GM12864 (cell line): Measurements from ENCODE around the gene ARHGAP9.
"Not testable (repeated sequence)": the region's sequence is repeated elsewhere in the genome, so short reads cannot be mapped to it uniquely, and the experiment has no call there.

Experiments
- DNase-seq: peaks from one replicate; pipeline ENCODE4 v3.0.0-alpha.2; 2011; ENCODE audit warnings: low read depth
- H3K4me3 ChIP-seq: 2 replicates; pipeline ENCODE4 v1.5.1; 2011; ENCODE audit warnings: mild to moderate bottlenecking, low read depth, low read length, control low read depth
- TF ChIP-seq, protein P1 (sequence below): IDR thresholded peaks from 2 replicates; pipeline ENCODE4 v1.5.1; 2011; ENCODE audit warnings: low read depth, mild to moderate bottlenecking, moderate library complexity, low read length, control low read depth, inconsistent platforms; ENCODE audit errors: missing control alignments

The ARHGAP9 gene

DNA sequence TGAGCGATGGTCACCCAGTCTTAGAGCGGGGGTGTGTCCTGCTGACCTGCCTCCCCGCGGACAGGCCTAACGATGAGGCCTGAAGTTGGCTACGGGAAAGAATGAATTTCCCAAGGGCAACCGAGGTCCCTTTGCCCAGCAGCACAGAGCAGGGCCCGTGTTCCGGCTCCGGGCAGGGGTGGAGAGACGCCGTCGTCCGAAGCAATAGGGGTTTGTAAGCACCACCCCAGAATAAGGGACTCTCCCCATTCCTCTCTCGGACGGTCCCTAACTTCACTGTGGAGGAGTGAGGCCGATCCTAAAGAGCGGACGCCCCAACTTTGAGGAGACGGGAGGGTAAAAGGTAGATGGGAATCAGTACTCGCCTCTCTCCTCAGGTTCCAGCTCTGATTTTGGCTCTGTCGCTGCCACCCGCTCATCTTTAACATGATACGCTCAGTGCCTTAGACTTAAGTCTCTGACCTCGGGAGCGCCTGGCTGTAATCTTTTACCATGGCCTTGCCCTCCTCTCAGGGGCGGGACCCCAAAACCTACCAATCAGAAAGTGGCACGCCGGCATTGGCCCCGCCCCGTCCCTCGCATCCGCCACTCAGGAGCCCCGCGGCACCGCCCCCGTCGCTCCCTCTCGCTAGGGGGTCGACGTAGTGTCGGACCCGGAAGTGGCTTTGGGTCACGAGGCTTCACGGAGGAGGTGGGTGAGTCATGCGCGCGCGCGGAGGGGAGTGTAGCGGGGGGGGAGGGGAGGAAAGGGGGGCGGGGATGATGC is 40.6 kb upstream of the ARHGAP9 start, which contains the start of gene DDIT3:
DDIT3 (minus strand) TSS at position 462 of the 766 bp plus-strand sequence. CDS start 3,108 bp downstream, outside the sequence.
- peak within 1 kb of the TSS; percentile 92 for H3K4me3 ChIP-seq
- TF ChIP-seq, protein P1, sequence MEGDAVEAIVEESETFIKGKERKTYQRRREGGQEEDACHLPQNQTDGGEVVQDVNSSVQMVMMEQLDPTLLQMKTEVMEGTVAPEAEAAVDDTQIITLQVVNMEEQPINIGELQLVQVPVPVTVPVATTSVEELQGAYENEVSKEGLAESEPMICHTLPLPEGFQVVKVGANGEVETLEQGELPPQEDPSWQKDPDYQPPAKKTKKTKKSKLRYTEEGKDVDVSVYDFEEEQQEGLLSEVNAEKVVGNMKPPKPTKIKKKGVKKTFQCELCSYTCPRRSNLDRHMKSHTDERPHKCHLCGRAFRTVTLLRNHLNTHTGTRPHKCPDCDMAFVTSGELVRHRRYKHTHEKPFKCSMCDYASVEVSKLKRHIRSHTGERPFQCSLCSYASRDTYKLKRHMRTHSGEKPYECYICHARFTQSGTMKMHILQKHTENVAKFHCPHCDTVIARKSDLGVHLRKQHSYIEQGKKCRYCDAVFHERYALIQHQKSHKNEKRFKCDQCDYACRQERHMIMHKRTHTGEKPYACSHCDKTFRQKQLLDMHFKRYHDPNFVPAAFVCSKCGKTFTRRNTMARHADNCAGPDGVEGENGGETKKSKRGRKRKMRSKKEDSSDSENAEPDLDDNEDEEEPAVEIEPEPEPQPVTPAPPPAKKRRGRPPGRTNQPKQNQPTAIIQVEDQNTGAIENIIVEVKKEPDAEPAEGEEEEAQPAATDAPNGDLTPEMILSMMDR: no peak
- peak; percentile 94 for DNase-seq

DNA sequence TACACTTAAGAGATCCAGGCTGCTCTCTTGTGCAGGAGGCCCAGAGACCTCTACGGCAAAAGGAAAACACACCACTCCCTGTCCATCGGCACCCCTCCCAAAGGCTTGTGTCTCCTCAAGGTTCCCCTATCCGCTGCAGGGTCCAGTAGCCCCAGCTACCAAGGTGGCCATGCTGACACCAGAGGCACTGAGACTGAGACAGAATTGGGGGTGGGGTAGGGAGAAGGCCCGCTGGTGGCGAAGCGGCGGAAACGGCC is 40.1 kb upstream of the ARHGAP9 start:
- TF ChIP-seq, protein P1: no peak
- peak overlapping the region; percentile 92 for H3K4me3 ChIP-seq
- DNase-seq: no peak

DNA sequence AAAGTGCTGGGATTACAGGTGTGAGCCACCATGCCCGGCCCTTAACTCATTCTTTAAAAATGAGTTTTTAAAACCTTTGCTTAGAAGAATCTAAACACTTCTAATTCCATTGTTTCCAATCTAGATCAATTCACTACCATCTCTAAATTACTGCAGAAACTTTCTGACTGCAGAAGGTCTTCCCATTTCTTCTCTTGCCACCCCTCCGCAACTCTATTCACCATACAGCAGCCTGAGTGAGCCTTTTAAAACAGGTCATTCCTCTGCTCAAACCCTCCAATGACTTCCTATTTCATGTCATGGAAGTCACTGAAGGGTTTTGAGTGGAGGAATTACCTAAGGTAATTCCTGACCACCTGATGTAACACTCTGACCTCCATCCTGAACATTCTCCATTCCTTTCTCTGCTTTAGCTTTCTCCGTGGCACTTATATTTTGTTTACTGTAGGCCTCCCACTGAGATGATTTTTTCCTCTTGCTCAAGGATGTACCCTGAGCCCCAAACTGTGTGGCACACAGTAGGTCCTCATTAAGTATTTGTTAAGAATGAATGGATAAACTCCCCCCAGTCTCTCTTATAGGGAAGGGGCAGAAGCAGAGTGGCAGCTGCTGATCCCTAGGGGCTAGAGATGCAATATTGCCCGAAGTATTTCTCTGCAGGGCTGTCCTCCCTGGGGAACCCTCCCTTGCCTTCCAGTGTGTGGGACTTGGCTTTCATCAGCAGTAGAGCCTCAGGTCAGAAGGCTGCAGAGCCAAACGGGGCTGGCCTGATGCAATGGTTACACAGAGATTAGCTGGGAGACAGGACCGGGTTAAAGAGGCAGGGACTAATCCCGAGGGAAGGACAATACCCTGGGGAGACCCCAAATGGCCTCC is 39.5 kb upstream of the ARHGAP9 start:
- DNase-seq: no peak
- TF ChIP-seq, protein P1: no peak
- peak overlapping the region; percentile 92 for H3K4me3 ChIP-seq

DNA sequence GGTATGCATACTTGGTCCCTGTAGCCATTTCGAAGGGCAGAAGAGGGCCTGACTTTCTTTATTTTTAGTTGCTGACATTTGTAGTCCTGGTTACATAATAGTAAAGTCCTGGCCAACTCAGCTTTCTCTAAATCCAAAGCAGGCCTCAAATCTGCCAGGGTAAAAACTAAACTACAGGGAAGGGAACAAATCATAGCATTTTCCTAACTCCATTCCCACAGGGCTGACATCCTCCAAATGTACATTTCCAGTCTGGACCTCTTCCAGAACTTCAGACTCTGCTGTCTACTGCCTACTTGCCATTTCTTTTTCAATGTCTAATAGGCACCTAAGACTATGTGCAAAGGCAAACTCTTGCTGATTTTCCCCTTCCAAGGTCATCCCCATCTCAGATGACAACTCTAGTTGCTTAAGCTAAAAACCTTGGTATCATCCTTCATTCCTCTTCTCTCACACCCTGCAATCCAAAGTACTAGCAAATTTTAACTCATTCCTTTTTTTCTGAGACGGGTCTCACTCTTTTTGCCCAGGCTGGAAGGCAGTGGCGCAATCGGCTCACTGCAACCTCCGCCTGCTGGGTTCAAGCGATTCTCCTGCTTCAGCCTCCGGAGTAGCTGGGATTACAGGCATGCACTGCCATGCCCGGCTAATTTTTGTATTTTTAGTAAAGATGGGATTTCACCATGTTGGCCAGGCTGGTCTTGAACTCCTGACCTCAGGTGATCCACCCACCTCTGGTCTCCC is 38.7 kb upstream of the ARHGAP9 start:
- H3K4me3 ChIP-seq: peak overlapping the region; percentile 92; the same call in 1 of the 2 replicates

DNA sequence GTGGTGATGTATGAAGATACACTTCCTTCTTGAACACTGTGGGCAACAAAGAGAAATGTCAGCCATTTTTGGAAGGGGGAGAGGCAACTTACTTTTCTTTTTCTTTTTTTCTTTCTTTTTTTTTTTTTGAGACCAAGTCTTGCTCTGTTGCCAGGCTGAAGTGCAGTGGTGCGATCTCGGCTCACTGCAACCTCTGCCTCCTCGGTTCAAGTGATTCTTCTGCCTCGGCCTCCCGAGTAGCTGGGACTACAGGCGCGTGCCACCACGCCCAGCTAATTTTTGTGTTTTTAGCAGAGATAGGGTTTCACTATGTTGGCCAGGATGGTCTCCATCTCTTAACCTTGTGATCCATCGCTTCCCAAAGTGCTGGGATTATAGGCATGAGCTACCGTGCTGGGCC is 38.1 kb upstream of the ARHGAP9 start:
- not testable (repeated sequence) for H3K4me3 ChIP-seq, DNase-seq

More for the DNA sequence above, 38.7 kb upstream of the ARHGAP9 start:
- DNase-seq: no peak
- TF ChIP-seq, protein P1: no peak

DNA sequence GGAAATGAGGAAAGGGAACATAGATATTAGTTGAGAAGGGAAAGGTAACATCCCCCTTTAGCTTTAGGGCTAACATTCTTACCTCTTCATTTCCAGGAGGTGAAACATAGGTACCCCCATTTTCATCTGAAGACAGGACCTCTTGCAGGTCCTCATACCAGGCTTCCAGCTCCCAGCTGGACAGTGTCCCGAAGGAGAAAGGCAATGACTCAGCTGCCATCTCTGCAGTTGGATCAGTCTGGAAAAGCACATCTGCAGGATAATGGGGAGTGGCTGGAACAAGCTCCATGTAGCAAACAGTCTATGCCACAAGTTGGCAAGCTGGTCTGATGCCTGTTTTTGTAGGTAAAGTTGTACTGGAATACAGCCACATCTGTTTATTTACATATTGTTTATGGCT is 37.5 kb upstream of the ARHGAP9 start:
- TF ChIP-seq, protein P1: no peak
- DNase-seq: no peak
- H3K4me3 ChIP-seq: no peak overlapping the region

DNA sequence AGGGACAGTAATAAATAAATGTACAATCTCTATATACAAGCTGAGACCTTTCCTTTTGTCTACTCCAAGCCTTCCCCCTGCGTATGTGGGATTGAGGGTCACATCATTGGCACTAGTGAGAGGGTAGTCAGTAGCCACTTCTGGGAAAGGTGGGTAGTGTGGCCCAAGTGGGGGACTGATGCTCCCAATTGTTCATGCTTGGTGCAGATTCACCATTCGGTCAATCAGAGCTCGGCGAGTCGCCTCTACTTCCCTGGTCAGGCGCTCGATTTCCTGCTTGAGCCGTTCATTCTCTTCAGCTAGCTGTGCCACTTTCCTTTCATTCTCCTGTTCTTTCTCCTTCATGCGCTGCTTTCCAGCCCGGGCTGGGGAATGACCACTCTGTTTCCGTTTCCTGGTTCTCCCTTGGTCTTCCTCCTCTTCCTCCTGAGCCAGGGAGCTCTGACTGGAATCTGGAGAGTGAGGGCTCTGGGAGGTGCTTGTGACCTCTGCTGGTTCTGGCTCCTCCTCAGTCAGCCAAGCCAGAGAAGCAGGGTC is 37.0 kb upstream of the ARHGAP9 start:
- TF ChIP-seq, protein P1: no peak

More for the DNA sequence above, 37.0 kb upstream of the ARHGAP9 start:
- no peak for DNase-seq
- no peak overlapping the region for H3K4me3 ChIP-seq
